Suprapubic skin (tissue), 4 donors: ENCODE measurements around the gene ARHGAP5. TPM values are rescaled to one million over a fixed set of nuclear protein-coding genes. Genes with fewer than 3 reads are reported as not detected.
"Not testable (repeated sequence)": the region's sequence is repeated elsewhere in the genome, so short reads cannot be mapped to it uniquely, and the experiment has no call there.

Experiments
- DNase-seq, 2 donors: peaks; one replicate each; pipeline ENCODE4 v3.0.0-alpha.2; 2019; ENCODE audit warnings: low spot score in 2 of 2
- H3K27ac ChIP-seq: fragments of 200-600 bp; sonication (generic); one replicate; pipeline ENCODE4 v1.5.1; 2019
- H3K27me3 ChIP-seq: fragments of 200-600 bp; sonication (generic); one replicate; pipeline ENCODE4 v1.5.1; 2019
- H3K36me3 ChIP-seq: fragments of 200-600 bp; sonication (generic); one replicate; pipeline ENCODE4 v1.5.1; 2019
- H3K4me1 ChIP-seq: fragments of 200-600 bp; sonication (generic); one replicate; pipeline ENCODE4 v1.5.1; 2019
- H3K4me3 ChIP-seq: fragments of 200-600 bp; sonication (generic); one replicate; pipeline ENCODE4 v1.5.1; 2019; ENCODE audit warnings: mild to moderate bottlenecking
- H3K9me3 ChIP-seq: fragments of 200-600 bp; sonication (generic); one replicate; pipeline ENCODE4 v1.5.1; 2019
- EP300 ChIP-seq: sonication (generic); formaldehyde crosslinking; IDR thresholded peaks from one replicate; pipeline ENCODE4 v1.6.1; 2017; ENCODE audit warnings: antibody characterized with exemption
- POLR2A ChIP-seq, 2 donors: fragments of 450-650 bp; IDR thresholded peaks; one replicate each; pipeline ENCODE4 v1.6.1; 2017; ENCODE audit warnings: antibody characterized with exemption in 2 of 2, mild to moderate bottlenecking in 2 of 2, moderate library complexity in 2 of 2
- POLR2AphosphoS5 ChIP-seq, 3 donors: sonication (generic); formaldehyde crosslinking; IDR thresholded peaks; one replicate each; pipeline ENCODE4 v1.6.1; 2017; ENCODE audit warnings: antibody characterized with exemption in 3 of 3
- WGBS: methylation state at CpG from one replicate; pipeline ENCODE4 v1.1.5; 2018; 5-methylcytosine and 5-hydroxymethylcytosine counted together
- total RNA-seq, 4 donors: library from RNA; depleted of rRNA; stranded (reverse); fragments of >200 nt; gene quantifications; one replicate each; pipeline ENCODE4 v1.1.0, GENCODE V29; 2016
- TF ChIP-seq, protein P1 (sequence below), 2 donors: fragments of 200-600 bp in 1 of 2; fragments of 450-650 bp in 1 of 2; sonication (generic) in 1 of 2; IDR thresholded peaks; one replicate each; pipeline ENCODE4 v1.5.1; 2016 to 2019; ENCODE audit warnings: antibody characterized with exemption in 2 of 2, mild to moderate bottlenecking in 1 of 2, moderate library complexity in 1 of 2

Gene ARHGAP5
- total RNA-seq, 4 donors from 2014 or later, result 92.5 to 125 (median 109) TPM

DNA sequence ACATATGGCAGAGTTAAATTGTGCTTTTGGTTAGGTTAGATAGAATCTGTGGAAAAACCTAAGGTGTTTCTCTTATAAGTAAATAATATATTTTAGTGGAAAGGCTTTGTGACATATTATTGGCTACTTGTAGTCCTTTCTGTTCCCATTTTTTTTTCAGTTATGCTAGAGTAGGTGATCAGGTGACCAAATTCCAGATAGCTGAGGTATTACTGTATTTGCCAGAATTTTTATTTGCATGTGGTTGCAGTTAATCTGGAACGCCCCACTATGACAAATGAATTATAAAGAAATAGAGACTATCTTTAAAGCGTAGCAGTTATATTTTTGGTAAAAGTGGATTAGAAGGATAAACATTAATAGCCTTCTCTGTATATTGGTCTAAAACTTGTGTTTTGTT lies 52.0 kb downstream of the ARHGAP5 start:
- 35% methylated on average over 2 of the region's 2 CpGs for WGBS
- Histone ChIP-seq H3K9me3 (no peaks in the 10 kb centered on the region), H3K27ac (no peak overlapping the region), H3K4me1 (peaks cover 19% of the 10 kb centered on the region), H3K27me3 (no peaks in the 10 kb centered on the region), H3K4me3 (no peak overlapping the region), H3K36me3 (peaks cover 9% of the 10 kb centered on the region)
- DNase-seq, result no peak
- no peak for TF ChIP-seq EP300
- no peak for TF ChIP-seq POLR2AphosphoS5 (IDR thresholded peaks at IDR 0.05)
- no peak for TF ChIP-seq POLR2A (IDR thresholded peaks at IDR 0.05)
- TF ChIP-seq, protein P1, sequence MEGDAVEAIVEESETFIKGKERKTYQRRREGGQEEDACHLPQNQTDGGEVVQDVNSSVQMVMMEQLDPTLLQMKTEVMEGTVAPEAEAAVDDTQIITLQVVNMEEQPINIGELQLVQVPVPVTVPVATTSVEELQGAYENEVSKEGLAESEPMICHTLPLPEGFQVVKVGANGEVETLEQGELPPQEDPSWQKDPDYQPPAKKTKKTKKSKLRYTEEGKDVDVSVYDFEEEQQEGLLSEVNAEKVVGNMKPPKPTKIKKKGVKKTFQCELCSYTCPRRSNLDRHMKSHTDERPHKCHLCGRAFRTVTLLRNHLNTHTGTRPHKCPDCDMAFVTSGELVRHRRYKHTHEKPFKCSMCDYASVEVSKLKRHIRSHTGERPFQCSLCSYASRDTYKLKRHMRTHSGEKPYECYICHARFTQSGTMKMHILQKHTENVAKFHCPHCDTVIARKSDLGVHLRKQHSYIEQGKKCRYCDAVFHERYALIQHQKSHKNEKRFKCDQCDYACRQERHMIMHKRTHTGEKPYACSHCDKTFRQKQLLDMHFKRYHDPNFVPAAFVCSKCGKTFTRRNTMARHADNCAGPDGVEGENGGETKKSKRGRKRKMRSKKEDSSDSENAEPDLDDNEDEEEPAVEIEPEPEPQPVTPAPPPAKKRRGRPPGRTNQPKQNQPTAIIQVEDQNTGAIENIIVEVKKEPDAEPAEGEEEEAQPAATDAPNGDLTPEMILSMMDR (IDR thresholded peaks at IDR 0.05), result no peak

DNA sequence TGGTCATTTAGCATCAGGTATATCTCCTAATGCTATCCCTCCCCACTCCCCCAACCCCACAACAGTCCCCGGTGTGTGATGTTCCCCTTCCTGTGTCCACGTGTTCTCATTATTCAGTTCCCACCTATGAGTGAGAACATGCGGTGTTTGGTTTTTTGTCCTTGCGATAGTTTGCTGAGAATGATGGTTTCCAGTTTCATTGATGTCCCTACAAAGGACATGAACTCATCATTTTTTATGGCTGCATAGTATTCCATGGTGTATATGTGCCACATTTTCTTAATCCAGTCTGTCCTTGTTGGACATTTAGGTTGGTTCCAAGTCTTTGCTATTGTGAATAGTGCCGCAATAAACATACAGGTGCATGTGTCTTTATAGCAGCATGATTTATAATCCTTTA lies 54.6 kb downstream of the ARHGAP5 start:
- 96% methylated on average over 5 of the region's 5 CpGs for WGBS
- not testable (repeated sequence) for H3K4me3 ChIP-seq, H3K27ac ChIP-seq

DNA sequence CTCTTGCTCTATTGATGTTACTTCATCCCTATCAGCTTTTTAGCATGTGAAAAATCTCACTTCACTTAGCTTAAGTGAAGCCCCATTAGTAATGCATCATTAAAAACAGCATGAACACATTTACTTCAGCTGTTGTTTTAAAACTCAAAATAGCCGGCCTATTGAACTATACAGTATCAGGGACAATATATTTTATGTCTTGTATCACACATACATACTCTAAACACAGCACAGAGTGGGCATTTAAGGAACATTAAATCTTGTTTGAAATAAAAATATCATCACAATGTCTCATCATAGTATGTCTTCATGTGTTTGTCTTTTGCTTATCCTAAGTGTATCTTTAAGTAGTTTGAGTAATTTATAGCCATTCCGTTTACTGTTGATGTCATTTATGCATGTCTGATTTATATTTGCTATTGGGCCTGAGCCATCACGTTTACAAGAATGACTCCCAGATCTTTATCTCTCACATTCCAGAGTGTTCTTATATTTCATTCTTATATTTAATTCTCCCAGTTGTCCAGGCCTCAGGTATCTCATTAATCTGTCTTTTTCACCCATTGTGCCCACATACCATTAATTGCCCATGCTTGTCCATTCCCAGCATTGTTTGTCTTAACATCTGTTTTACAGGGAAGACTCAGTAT lies 57.5 kb downstream of the ARHGAP5 start:
- peaks cover 4% of the 10 kb centered on the region for H3K4me1 ChIP-seq
- WGBS, result 38% methylated on average over 3 of the region's 3 CpGs
- no peaks in the 10 kb centered on the region for H3K27me3 ChIP-seq
- H3K9me3 ChIP-seq, result peaks cover 9% of the 10 kb centered on the region
- DNase-seq, result no peak
- TF ChIP-seq POLR2AphosphoS5 (IDR thresholded peaks at IDR 0.05), result no peak
- TF ChIP-seq, protein P1 (IDR thresholded peaks at IDR 0.05), result no peak
- TF ChIP-seq EP300, result no peak
- TF ChIP-seq POLR2A (IDR thresholded peaks at IDR 0.05), result no peak
- H3K27ac ChIP-seq, result no peak overlapping the region
- no peak overlapping the region for H3K4me3 ChIP-seq
- peaks cover 13% of the 10 kb centered on the region for H3K36me3 ChIP-seq

More for the DNA sequence above, 54.6 kb downstream of the ARHGAP5 start:
- H3K27me3 ChIP-seq, DNase-seq, H3K9me3 ChIP-seq: not testable (repeated sequence)
- Histone ChIP-seq H3K36me3 (peaks cover 13% of the 10 kb centered on the region), H3K4me1 (peaks cover 15% of the 10 kb centered on the region)

DNA sequence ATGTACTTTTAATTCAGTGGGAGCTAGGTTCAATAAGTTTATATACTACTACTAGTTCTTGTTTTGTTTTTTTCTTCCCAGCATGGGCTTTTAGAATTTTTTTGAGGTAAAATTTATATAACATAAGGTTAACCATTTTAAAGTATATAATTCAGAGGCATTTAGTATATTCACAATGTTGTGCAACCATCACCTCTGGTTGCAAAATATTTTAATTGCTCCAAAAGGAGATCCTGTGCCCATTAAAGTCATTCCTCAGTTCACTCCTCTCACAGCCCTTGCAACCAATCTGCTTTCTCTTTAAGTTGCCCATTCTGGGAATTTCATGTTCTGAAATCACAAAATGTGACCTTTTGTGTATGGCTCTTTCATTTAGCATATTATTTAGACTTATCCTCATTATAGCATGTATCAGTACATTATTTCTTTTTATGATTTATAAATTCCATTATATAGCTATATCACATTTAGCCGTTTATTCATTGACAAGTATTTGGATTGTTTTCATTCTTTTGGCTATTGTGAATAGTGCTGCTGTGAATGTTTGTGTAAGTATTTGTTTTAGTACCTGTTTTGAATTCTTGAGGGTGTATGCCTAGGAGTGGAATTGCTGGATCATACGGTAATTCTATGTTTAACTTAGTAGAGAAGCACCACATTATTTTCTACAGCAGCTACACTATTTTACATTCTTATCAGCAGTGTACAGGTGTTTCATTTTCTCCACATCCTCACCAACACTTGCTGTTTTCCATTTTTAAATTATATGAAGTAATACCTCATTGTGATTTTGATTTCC lies 59.1 kb downstream of the ARHGAP5 start:
- H3K9me3 ChIP-seq, result peaks cover 9% of the 10 kb centered on the region
- no peaks in the 10 kb centered on the region for H3K4me1 ChIP-seq
- H3K27me3 ChIP-seq, result no peaks in the 10 kb centered on the region
- no peak overlapping the region for H3K27ac ChIP-seq
- DNase-seq, result no peak
- no peak for TF ChIP-seq POLR2AphosphoS5 (IDR thresholded peaks at IDR 0.05)
- TF ChIP-seq POLR2A (IDR thresholded peaks at IDR 0.05), result no peak
- TF ChIP-seq, protein P1 (IDR thresholded peaks at IDR 0.05), result no peak
- TF ChIP-seq EP300, result no peak
- no peak overlapping the region for H3K4me3 ChIP-seq
- peaks cover 18% of the 10 kb centered on the region for H3K36me3 ChIP-seq
- 95% methylated on average over 2 of the region's 2 CpGs for WGBS

DNA sequence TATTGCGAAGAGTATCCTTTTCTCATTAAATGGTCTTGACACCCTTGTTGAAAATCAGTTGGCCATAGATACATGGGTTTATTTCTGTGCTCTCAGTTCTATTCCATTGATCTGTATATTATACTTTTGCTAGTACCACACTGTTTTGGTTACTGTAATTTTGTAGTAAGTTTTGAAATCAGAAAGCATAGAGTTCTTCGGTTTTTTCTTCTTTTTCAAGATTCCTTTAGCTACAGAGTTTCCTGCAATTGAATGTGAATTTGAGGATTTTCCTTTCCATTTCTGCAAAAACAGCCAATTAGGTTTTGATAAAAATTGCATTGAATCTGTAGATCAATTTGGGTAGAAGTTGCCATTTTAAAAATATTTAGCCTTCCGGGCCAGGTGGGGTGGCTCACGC lies 60.2 kb downstream of the ARHGAP5 start:
- no peaks in the 10 kb centered on the region for H3K4me1 ChIP-seq
- no peak overlapping the region for H3K4me3 ChIP-seq
- TF ChIP-seq EP300 (no peak), POLR2AphosphoS5 (IDR thresholded peaks at IDR 0.05) (no peak), POLR2A (IDR thresholded peaks at IDR 0.05) (no peak)
- TF ChIP-seq, protein P1 (IDR thresholded peaks at IDR 0.05), result no peak
- DNase-seq, result no peak
- 94% methylated on average over 4 of the region's 4 CpGs for WGBS
- no peak overlapping the region for H3K27ac ChIP-seq
- H3K36me3 ChIP-seq, result peaks cover 18% of the 10 kb centered on the region
- peaks cover 9% of the 10 kb centered on the region for H3K9me3 ChIP-seq
- H3K27me3 ChIP-seq, result no peaks in the 10 kb centered on the region
